ENCODE data around the gene NAV3.

NAV3 gene

DNA sequence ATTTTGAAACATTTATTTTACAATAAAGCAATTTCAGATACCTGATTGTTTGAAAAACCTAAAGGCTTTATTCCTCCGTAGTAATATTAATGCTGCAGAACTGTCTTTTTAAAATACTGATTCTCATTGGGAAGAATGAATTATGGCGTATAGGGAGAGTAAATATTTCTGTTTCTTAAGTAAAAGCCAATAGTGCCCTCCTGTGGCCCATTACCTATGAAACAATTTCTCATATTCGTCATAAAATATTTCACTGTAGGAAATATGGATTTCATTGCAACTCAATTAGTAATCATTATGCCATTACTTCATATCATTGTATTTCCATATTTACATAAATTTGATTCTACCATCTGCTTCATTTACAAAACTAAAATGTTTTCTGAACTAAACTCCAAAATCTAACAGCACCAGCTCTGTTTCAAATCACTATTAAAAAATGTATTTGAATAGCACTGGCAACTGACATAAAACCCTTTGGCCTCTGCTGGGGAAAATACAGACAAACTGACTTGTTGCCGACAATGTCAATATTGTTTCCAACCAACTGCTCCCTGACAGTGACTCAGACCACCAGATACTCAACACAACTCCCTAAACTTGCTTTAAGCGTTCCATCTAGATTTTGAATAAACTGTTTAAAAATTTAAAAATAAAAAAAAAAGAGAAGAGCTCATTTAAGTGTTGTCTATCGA lies 290.3 kb downstream of the NAV3 start:
- no peak for DNase-seq

DNA sequence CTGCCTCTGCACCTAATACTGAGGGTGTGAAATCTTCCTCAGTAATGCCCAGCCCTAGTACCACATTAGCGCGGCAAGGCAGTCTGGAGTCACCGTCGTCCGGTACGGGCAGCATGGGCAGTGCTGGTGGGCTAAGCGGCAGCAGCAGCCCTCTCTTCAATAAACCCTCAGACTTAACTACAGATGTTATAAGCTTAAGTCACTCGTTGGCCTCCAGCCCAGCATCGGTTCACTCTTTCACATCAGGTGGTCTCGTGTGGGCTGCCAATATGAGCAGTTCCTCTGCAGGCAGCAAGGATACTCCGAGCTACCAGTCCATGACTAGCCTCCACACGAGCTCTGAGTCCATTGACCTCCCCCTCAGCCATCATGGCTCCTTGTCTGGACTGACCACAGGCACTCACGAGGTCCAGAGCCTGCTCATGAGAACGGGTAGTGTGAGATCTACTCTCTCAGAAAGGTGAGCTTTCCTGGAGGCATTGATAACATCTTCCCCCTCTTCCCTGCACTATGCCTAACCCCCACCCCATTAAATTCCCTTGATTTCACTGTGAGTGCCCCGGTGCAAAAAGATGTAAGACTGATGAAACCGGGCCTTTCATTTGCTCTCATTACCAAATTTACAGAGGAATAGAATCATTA lies 291.4 kb downstream of the NAV3 start:
- DNase-seq: no peak

GRCh38 chr12:78128211-78128610 lies 297.5 kb downstream of the NAV3 start:
- no peak for DNase-seq

- no peak for DNase-seq
Measured at GRCh38 chr12:78143717-78144116, 313.0 kb downstream of the NAV3 start.

- no peak for DNase-seq
Measured at GRCh38 chr12:78145398-78145797, 314.7 kb downstream of the NAV3 start.

DNA sequence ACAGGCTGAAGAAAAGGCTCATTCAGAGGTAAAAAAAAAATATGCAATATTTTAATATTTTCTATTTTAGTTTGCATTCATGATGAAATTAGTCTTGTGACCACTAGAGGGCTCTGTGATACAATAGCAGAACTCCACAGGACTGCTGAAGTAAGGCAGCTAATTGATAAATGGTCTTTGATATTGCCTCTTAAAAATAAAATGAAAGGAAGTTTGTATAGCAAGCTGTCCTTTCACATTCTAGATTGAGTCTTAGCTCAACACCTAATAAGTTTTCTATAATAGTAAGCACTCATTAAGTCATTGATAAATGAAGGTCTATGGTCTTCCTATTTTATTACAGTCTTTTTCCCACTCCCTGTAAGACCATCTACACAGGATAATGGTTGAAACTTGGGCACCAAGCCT lies 315.7 kb downstream of the NAV3 start:
- DNase-seq: no peak

DNA sequence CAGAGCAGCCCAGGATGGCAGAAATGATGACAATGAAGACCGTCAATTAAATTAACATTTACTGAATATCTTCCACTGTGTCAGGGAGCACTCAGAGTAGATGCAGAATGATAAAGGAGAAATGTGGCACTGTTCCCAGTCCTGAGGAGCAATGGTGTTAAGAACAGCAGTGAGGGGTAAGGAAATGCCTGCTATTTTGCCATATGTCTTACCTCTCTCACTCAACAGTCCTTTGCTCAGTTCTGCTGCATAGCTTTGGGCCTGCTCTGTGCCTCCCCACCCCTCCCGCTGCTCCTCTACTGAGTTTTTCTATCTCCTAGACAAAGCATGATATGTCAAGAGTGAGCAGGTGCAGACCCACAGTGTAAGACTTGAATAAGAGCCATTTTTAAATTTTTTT lies 318.8 kb downstream of the NAV3 start:
- DNase-seq: no peak

DNA sequence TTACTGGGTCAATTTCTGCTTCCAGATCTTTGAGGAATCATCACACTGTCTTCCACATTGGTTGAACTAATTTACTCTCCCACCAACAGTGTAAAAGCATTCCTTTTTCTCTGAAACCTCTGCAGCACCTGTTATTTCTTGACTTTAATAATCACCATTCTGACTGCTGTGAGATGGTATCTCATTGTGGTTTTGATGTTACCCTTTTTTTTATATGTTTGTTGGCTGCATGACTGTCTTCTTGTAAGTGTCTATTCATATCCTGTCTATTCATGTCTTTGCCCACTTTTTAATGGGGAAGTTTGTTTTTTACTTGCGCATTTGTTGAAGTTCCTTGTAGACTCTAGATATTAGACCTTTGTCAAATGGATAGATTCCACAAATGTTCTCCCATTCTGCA lies 324.9 kb downstream of the NAV3 start:
- DNase-seq: no peak

- DNase-seq: no peak
Measured at GRCh38 chr12:78156751-78157150, 326.1 kb downstream of the NAV3 start.

DNA sequence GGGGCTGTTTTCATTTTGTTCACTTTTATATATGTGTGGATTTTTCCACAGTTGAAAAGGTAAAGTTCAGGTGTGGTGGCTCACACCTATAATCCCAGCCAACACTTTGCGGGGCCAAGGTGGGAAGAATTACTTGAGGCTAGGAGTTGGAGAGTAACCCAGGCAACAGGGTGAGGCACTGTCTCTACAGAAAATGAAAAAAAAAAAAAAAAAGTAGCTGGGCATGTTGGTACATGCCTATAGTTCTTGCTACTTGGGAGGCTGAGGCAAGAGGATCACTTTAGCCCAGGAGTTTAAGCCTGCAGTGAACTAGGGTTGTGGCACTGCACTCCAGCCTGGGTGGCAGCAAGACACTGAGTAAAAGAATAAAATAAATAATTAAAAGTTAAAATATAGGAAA lies 326.5 kb downstream of the NAV3 start:
- no peak for DNase-seq

DNA sequence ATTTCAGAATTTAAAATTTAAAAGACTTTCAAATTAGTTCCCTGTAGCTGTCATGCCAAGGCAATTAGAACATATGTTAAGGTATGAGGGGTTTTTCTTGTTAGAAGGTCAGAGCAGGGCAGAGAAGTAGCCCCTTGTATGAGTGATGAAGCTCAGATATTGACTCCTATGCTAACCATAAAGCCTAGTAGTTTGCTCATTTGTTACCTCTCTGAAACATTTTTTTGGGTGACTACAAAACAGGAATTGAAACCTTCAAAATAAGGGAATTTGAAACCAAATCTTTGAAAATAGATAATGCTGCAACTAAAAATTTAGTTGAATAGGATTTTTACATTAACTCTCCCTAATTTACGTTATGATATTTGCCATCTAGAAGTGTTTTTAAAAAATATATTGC lies 333.5 kb downstream of the NAV3 start:
- DNase-seq: no peak

- DNase-seq: no peak
Measured at GRCh38 chr12:78167510-78167909, 336.8 kb downstream of the NAV3 start.

GRCh38 chr12:78171061-78171460 lies 340.4 kb downstream of the NAV3 start:
- no peak for DNase-seq

GRCh38 chr12:78176643-78177042 lies 345.9 kb downstream of the NAV3 start:
- DNase-seq: no peak

DNA sequence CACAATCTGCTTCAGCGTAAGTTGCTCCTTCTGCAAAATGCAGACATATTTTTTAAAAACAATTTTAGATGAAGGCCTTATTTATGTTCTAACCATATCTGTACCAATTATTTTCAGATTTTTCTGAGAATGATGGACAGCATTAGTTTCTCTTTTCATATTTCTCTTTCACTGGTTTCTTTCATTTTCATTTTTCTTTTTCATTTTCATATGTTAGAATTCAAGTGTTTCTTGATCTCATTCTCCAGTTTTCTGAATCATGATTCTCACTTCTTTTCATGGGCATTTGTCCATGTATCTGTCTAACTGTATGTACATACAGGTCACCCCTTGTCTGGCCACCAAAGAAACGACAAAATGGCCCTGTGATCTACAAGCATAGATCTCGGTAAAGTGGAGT lies 346.6 kb downstream of the NAV3 start:
- DNase-seq: no peak

DNA sequence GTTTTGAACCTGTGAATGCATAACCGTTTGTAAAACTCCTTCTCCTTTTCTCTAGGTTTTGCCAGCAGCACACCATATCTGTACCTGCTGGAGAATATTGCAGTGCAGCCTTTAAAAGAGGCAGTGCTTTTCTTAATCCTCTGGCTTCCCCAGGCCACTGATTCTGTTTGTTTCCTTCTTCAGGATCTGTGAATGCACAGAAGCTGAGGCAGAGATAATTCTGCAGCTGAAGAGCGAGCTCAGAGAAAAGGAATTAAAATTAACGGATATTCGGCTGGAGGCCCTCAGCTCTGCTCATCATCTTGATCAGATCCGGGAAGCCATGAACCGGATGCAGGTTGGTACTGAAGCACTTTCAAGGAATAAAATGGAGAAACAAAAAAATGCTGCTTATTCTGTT lies 348.7 kb downstream of the NAV3 start:
- no peak for DNase-seq

GRCh38 chr12:78181544-78182162 lies 351.0 kb downstream of the NAV3 start:
- DNase-seq: no peak

DNA sequence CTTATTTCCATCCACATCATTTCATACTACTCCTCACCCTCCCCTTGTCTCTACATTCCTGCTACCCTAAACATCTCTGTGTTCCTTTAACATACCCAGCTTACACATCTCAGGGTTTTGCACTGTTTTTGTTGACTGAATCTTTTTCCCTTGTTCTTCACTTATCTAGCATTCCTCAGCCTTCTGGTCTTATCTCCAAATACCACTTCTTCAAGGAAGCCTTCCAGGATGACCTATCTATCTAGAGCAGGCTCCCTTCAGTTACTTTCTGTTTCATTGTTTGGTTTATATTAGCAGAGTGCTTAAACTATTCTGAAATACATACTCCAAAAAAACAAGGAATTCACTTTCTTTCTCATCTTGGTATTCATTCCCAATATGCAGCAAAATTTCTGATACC lies 353.1 kb downstream of the NAV3 start:
- DNase-seq: no peak

- DNase-seq: no peak
Measured at GRCh38 chr12:78185109-78185508, 354.4 kb downstream of the NAV3 start.

- no peak for DNase-seq
Measured at GRCh38 chr12:78185651-78186050, 355.0 kb downstream of the NAV3 start.

DNA sequence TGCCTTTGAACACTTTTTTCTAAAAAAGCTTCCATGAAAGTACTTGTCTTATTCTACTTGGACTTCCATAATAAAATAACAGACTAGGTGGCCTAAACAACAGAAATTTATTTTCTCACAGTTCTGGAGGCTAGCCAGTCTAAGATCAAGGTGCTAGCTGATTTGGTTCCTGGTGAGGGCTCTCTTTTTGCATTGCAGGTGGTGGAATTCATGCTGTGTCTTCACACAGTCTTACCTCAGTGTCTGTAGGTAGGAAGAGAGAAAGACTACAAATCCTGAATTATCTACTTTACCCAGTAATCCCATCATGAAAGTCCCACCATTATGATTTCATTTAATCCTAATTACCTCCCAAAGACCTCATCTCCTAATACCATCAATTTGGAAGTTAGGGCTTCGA lies 356.0 kb downstream of the NAV3 start:
- no peak for DNase-seq

GRCh38 chr12:78187741-78188140 lies 357.0 kb downstream of the NAV3 start:
- DNase-seq: no peak

GRCh38 chr12:78189656-78190055 lies 359.0 kb downstream of the NAV3 start:
- no peak for DNase-seq

DNA sequence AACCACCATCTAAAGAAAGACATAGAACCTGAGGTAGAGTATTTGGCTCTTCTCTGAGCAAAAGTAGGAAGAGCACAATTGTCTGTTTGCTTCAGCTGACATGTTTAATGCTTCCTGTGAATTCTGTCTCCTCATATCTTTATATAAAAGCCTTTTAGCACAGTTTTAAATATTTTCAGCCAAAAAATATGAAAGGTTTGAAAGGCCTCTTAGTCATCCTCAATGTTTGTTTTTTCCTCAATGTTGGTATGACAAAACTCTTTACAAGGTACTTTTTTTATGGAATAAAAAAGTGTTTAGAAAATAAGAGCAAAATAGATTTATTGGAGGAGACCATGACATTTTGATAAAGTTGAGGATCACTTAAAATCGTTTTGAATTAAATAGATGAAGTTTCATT lies 360.9 kb downstream of the NAV3 start:
- no peak for DNase-seq

DNA sequence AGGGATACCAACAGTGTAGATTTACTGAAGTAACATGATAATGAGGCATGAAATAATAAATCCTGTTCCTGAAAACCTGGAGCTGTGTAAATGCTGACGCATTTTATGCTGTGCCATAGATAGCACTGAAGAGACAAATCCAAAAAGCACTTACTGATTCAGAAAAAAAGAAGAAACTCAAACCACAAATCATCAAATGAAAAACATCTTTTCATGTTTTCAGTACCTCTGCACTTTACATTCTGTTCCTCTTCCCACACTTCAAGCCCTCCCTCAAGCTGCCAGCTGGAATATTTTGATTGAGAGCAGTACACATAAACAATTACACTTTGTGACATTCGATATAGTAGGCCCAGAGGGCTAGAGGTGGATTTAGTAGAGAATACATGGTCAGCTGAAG lies 362.3 kb downstream of the NAV3 start:
- DNase-seq: no peak
